CD4-positive, alpha-beta T cell treated with Interleukin-1 beta for 1 hour (primary cell): Measurements from ENCODE around the gene TENM3.
"Not testable (repeated sequence)": the region's sequence is repeated elsewhere in the genome, so short reads cannot be mapped to it uniquely, and the experiment has no call there.

Source experiments
- DNase-seq, 2 donors: peaks; one replicate each; pipeline ENCODE4 v3.0.0-alpha.2; 2020 to 2022

Gene TENM3

GRCh38 chr4:182228991-182229577 lies 14.1 kb upstream of the TENM3 start:
- DNase-seq = no peak

GRCh38 chr4:182230256-182230655 lies 12.9 kb upstream of the TENM3 start:
- no peak for DNase-seq

GRCh38 chr4:182231080-182231479 lies 12.1 kb upstream of the TENM3 start:
- no peak for DNase-seq

GRCh38 chr4:182231496-182231895 lies 11.7 kb upstream of the TENM3 start:
- no peak for DNase-seq

- DNase-seq = no peak
Observed at GRCh38 chr4:182233310-182234090, 9.7 kb upstream of the TENM3 start.

GRCh38 chr4:182235021-182235795 lies 8.0 kb upstream of the TENM3 start:
- DNase-seq = no peak

- no peak for DNase-seq
Observed at GRCh38 chr4:182236186-182236585, 7.0 kb upstream of the TENM3 start.

GRCh38 chr4:182237010-182237409 lies 6.2 kb upstream of the TENM3 start:
- not testable (repeated sequence) for DNase-seq

GRCh38 chr4:182238355-182238931 lies 4.8 kb upstream of the TENM3 start:
- no peak for DNase-seq

- DNase-seq = no peak
Observed at GRCh38 chr4:182240161-182241130, 2.8 kb upstream of the TENM3 start.

- not testable (repeated sequence) for DNase-seq
Observed at GRCh38 chr4:182242260-182242659, 942 bp upstream of the TENM3 start.

- no peak for DNase-seq
Observed at GRCh38 chr4:182242787-182243186, 415 bp upstream of the TENM3 start.

GRCh38 chr4:182245041-182245440 lies 1.8 kb downstream of the TENM3 start:
- DNase-seq = no peak

- DNase-seq = no peak
Observed at GRCh38 chr4:182245541-182246215, 2.5 kb downstream of the TENM3 start.

GRCh38 chr4:182246401-182247205 lies 3.4 kb downstream of the TENM3 start:
- DNase-seq = no peak

GRCh38 chr4:182248295-182248694 lies 5.1 kb downstream of the TENM3 start:
- no peak for DNase-seq

- no peak for DNase-seq
Observed at GRCh38 chr4:182250446-182250845, 7.2 kb downstream of the TENM3 start.

GRCh38 chr4:182251116-182251515 lies 7.9 kb downstream of the TENM3 start:
- no peak for DNase-seq

GRCh38 chr4:182252220-182252619 lies 9.0 kb downstream of the TENM3 start:
- DNase-seq = no peak

GRCh38 chr4:182254026-182254780 lies 11.0 kb downstream of the TENM3 start:
- DNase-seq = no peak
